ENCODE measurements around the gene ANXA4. TPM values are rescaled to one million over a fixed set of nuclear protein-coding genes. Genes with fewer than 3 reads are reported as not detected.

ANXA4 gene
- total and polyA plus RNA-seq, 4 donors, result 75.0 to 170 (median 93.6) TPM

DNA sequence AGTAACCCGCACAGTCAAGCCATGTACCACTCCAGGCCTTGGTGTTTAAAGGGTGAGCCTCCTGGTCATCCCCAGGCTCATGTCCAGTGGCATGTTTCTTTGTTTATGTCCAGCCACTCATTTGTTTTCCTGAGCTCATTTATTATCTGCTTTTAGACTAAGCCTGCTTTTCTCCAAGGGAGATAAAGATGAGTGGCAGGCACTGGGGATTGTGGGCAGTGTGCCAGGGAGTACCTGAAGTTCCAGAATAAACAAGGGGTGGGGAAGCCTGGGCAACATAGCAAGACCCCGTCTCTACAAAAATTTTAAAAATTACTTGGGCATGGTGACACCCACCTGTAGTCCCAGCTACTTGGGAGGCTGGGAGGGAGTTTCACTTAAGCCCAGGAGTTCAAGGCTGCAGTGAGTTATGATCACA is 1.9 kb downstream of the ANXA4 start:
- no peak for ATAC-seq (ENCODE audit: insufficient read depth, low FRiP score)
- H3K36me3 ChIP-seq (ENCODE audit: control insufficient read depth in 4 of 4, insufficient read depth in 4 of 4, low read length in 4 of 4), result peaks cover 0 to 3% (median 0%) of the 10 kb centered on the region in 4 donors

DNA sequence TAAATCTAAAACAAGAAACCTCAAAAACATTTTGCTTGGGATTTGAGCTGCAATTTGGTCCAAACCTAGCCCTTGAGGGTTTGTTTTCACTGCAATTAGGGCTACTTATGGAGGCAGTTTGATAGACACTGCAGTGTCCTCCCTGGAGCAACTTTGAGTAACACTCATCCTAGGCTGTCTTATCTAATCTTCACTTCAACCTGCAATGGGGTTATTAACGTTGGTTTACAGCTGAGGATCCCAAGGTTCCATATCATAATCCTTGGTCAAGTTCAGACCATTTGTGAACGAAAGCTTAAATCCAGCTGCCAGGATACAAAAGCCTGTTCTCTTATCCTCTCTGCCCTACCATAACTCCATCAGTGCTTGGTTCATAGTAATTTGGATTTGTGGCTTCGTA is 2.5 kb downstream of the ANXA4 start:
- no peaks in the 10 kb centered on the region for H3K9me3 ChIP-seq (ENCODE audit: control insufficient read depth in 4 of 4, insufficient read depth in 3 of 4, low read length in 3 of 4)
- no peak overlapping the region for H3K4me3 ChIP-seq
- TF ChIP-seq CTCF (IDR thresholded peaks at IDR 0.05; ENCODE audit: control extremely low read depth, extremely low read depth), result no peak
- H3K27ac ChIP-seq (ENCODE audit: low read depth in 1 of 2, low read length in 1 of 2), result no peak overlapping the region
- peaks cover 0 to 3% (median 0%) of the 10 kb centered on the region in 4 donors for H3K36me3 ChIP-seq (ENCODE audit: control insufficient read depth in 4 of 4, insufficient read depth in 4 of 4, low read length in 4 of 4)
- DNase-seq (no peak), ATAC-seq (ENCODE audit: insufficient read depth, low FRiP score) (no peak)
- peaks cover 0 to 16% (median 4%) of the 10 kb centered on the region in 5 donors for H3K4me1 ChIP-seq (ENCODE audit: control insufficient read depth in 5 of 5, insufficient read depth in 5 of 5, low read length in 5 of 5)
- H3K9ac ChIP-seq (ENCODE audit: insufficient read depth in 1 of 2, low read length in 2 of 2), result no peak overlapping the region
- no peaks in the 10 kb centered on the region for H3K27me3 ChIP-seq (ENCODE audit: control insufficient read depth in 3 of 3, insufficient read depth in 3 of 3, low read length in 2 of 3)
- 73 to 88% methylated on average over 3 of the region's 3 CpGs for WGBS, 2 donors

More for the DNA sequence above, 1.9 kb downstream of the ANXA4 start:
- Histone ChIP-seq H3K9ac (ENCODE audit: insufficient read depth in 1 of 2, low read length in 2 of 2) (no peak overlapping the region), H3K9me3 (ENCODE audit: control insufficient read depth in 4 of 4, insufficient read depth in 3 of 4, low read length in 3 of 4) (no peaks in the 10 kb centered on the region), H3K4me1 (ENCODE audit: control insufficient read depth in 5 of 5, insufficient read depth in 5 of 5, low read length in 5 of 5) (peaks cover 0 to 16% (median 4%) of the 10 kb centered on the region in 5 donors), H3K27me3 (ENCODE audit: control insufficient read depth in 3 of 3, insufficient read depth in 3 of 3, low read length in 2 of 3) (no peaks in the 10 kb centered on the region), H3K27ac (ENCODE audit: low read depth in 1 of 2, low read length in 1 of 2) (no peak overlapping the region), H3K4me3 (no peak overlapping the region)
- DNase-seq, result no peak
- WGBS, 2 donors, result 74 to 86% methylated on average over 2 of the region's 2 CpGs
- no peak for TF ChIP-seq CTCF (IDR thresholded peaks at IDR 0.05; ENCODE audit: control extremely low read depth, extremely low read depth)

GRCh38 chr2:69745035-69745434 is 3.1 kb downstream of the ANXA4 start:
- Histone ChIP-seq H3K27ac (ENCODE audit: low read depth in 1 of 2, low read length in 1 of 2) (peak overlapping the region in 1 of 2 donors; percentile 47), H3K4me1 (ENCODE audit: control insufficient read depth in 5 of 5, insufficient read depth in 5 of 5, low read length in 5 of 5) (peaks cover 0 to 16% (median 4%) of the 10 kb centered on the region in 5 donors), H3K27me3 (ENCODE audit: control insufficient read depth in 3 of 3, insufficient read depth in 3 of 3, low read length in 2 of 3) (no peaks in the 10 kb centered on the region), H3K9me3 (ENCODE audit: control insufficient read depth in 4 of 4, insufficient read depth in 3 of 4, low read length in 3 of 4) (no peaks in the 10 kb centered on the region), H3K36me3 (ENCODE audit: control insufficient read depth in 4 of 4, insufficient read depth in 4 of 4, low read length in 4 of 4) (peaks cover 0 to 3% (median 0%) of the 10 kb centered on the region in 4 donors), H3K9ac (ENCODE audit: insufficient read depth in 1 of 2, low read length in 2 of 2) (no peak overlapping the region), H3K4me3 (no peak overlapping the region)
- DNase-seq, result no peak
- no peak for ATAC-seq (ENCODE audit: insufficient read depth, low FRiP score)
- TF ChIP-seq CTCF (IDR thresholded peaks at IDR 0.05; ENCODE audit: control extremely low read depth, extremely low read depth), result no peak
- 80 to 86% methylated on average over 2 of the region's 2 CpGs for WGBS, 2 donors

DNA sequence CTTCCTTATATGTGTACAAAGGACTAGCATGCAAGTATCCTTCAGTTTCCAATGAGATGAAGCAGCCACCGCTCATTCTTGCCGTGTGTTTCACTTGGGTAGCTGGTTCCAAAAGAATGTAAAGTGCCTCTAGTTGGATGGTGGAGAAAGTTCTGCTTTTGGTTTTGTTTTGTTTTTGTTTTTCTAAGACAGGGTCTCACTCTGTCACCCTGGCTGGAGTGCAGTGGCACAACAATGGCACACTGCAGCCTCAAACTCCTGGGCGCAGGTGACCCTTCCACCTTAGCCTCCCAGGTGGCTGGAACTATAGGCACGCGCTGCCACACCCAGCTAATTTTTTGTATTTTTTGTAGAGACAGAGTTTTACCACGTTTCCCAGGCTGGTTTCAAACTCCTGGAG is 8.3 kb downstream of the ANXA4 start:
- no peak overlapping the region for H3K4me3 ChIP-seq
- peaks cover 0 to 13% (median 0%) of the 10 kb centered on the region in 5 donors for H3K4me1 ChIP-seq (ENCODE audit: control insufficient read depth in 5 of 5, insufficient read depth in 5 of 5, low read length in 5 of 5)
- peaks cover 0 to 3% (median 0%) of the 10 kb centered on the region in 4 donors for H3K36me3 ChIP-seq (ENCODE audit: control insufficient read depth in 4 of 4, insufficient read depth in 4 of 4, low read length in 4 of 4)
- DNase-seq (no peak), ATAC-seq (ENCODE audit: insufficient read depth, low FRiP score) (no peak)
- no peak overlapping the region for H3K9ac ChIP-seq (ENCODE audit: insufficient read depth in 1 of 2, low read length in 2 of 2)
- H3K9me3 ChIP-seq (ENCODE audit: control insufficient read depth in 4 of 4, insufficient read depth in 3 of 4, low read length in 3 of 4), result no peaks in the 10 kb centered on the region
- peak overlapping the region in 1 of 2 donors; percentile 67 for H3K27ac ChIP-seq (ENCODE audit: low read depth in 1 of 2, low read length in 1 of 2)
- no peaks in the 10 kb centered on the region for H3K27me3 ChIP-seq (ENCODE audit: control insufficient read depth in 3 of 3, insufficient read depth in 3 of 3, low read length in 2 of 3)
- TF ChIP-seq CTCF (IDR thresholded peaks at IDR 0.05; ENCODE audit: control extremely low read depth, extremely low read depth), result no peak
- 76 to 90% methylated on average over 6 of the region's 6 CpGs for WGBS, 2 donors
